Choroid plexus epithelial cell (primary cell): ENCODE measurements around the gene TARS3.

Experiments used
- DNase-seq: peaks from one replicate; pipeline ENCODE4 v3.0.0-alpha.2; 2010; ENCODE audit warnings: low read depth
- H3K4me3 ChIP-seq: 2 replicates; pipeline ENCODE4 v1.5.1; 2011; ENCODE audit warnings: low read depth, mild to moderate bottlenecking, control low read depth, low read length, moderate library complexity
- CTCF ChIP-seq: conservative IDR thresholded peaks from 2 replicates; pipeline ENCODE4 v1.5.1; 2011; ENCODE audit warnings: low read depth, mild to moderate bottlenecking, control low read depth, inconsistent platforms, low read length, moderate library complexity

TARS3 gene

GRCh38 chr15:101697488-101697887, 26.8 kb downstream of the TARS3 start:
- no peak for TF ChIP-seq CTCF
- no peak for DNase-seq

GRCh38 chr15:101696829-101697228, 27.4 kb downstream of the TARS3 start:
- no peak for DNase-seq
- no peak overlapping the region for H3K4me3 ChIP-seq
- TF ChIP-seq CTCF, result no peak

More at GRCh38 chr15:101697488-101697887, 26.8 kb downstream of the TARS3 start:
- no peak overlapping the region for H3K4me3 ChIP-seq

- TF ChIP-seq CTCF, result peak; percentile 6
- DNase-seq, result no peak
- H3K4me3 ChIP-seq, result no peak overlapping the region
Observed at GRCh38 chr15:101694261-101694660, 30.0 kb downstream of the TARS3 start.

GRCh38 chr15:101692801-101693598, 31.3 kb downstream of the TARS3 start:
- TF ChIP-seq CTCF, result no peak
- DNase-seq, result peak; percentile 64
- no peak overlapping the region for H3K4me3 ChIP-seq

GRCh38 chr15:101689901-101690300, 34.4 kb downstream of the TARS3 start:
- TF ChIP-seq CTCF, result no peak
- peak; percentile 57 for DNase-seq

GRCh38 chr15:101686718-101687117, 37.6 kb downstream of the TARS3 start:
- no peak for TF ChIP-seq CTCF
- no peak for DNase-seq
- H3K4me3 ChIP-seq, result no peak overlapping the region

More at GRCh38 chr15:101689901-101690300, 34.4 kb downstream of the TARS3 start:
- H3K4me3 ChIP-seq, result no peak overlapping the region

GRCh38 chr15:101684877-101685276, 39.4 kb downstream of the TARS3 start:
- TF ChIP-seq CTCF, result no peak
- no peak for DNase-seq

More at GRCh38 chr15:101684877-101685276, 39.4 kb downstream of the TARS3 start:
- H3K4me3 ChIP-seq, result no peak overlapping the region
